ENCODE data around the gene CALR3. TPM values are rescaled to one million over a fixed set of nuclear protein-coding genes. Genes with fewer than 3 reads are reported as not detected.

The CALR3 gene
- total RNA-seq, 1 donor = not detected

DNA sequence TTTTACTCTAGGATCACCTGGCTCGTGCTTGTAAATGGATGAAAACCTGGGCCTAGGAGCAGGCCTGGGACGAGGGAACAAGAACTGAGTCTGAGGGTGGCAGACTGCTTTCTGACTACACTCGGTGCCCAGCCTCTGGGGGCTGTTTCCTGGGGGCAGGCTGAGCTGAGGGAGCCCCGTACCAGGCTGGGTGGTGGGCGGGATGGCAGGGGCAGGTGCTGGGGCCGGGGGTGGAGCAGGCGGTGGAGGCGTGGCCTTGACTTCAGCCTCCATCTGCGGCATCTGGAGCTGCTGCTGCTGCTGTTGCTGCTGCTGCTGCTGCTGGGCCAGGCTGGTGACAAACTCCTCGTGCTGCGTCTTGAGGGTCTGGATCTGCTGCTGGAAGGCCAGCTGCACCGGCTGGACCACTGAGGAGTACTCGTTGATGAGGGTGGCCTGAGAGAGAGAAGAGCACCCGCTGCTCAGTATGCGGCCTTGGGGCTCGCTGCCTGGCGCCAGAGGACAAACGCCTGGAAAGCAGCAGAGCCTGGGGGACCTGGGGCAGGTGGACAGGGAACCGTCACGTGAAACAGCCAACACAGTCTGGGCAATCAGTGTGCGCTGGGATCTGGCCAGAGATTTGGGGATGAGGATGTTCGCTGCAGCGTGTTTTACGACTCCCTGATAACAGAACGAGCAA is 33.6 kb upstream of the CALR3 start:
- Histone ChIP-seq H3K9me3 (ENCODE audit: low read depth, low read length) (no peaks in the 10 kb centered on the region), H3K27me3 (ENCODE audit: insufficient read depth, low read length) (no peaks in the 10 kb centered on the region), H3K4me3 (ENCODE audit: low read length) (no peak overlapping the region), H3K4me1 (ENCODE audit: insufficient read depth, low read length) (no peaks in the 10 kb centered on the region)

DNA sequence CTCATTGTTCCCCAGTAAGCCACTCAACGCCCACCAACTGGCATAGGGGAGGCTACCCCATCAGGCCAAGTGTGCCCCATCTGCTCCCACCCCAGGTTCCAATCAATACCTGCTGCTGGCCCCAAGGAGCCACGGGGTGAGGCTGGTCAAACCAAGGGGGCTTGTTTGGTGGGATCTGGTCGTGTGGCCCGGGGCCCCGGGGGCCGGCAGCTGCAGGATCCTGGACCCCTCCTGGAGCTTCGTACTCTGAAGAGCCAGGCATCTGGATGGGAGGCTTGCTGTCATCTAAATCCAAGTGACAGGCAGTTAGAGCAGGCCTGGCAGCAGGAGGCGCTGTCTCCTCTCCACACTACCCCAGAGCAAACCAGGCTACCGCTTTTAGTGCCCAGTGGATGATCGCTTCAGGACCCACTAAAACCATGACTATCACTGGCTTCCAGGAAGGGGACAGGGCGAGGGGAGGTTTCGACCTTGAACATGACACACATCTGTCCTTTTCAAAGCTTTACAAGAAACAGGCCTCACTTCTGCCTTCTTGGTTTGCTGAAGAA is 32.1 kb upstream of the CALR3 start:
- Histone ChIP-seq H3K4me1 (ENCODE audit: insufficient read depth, low read length) (no peaks in the 10 kb centered on the region), H3K9me3 (ENCODE audit: low read depth, low read length) (no peaks in the 10 kb centered on the region), H3K27me3 (ENCODE audit: insufficient read depth, low read length) (no peaks in the 10 kb centered on the region), H3K4me3 (ENCODE audit: low read length) (no peak overlapping the region)

DNA sequence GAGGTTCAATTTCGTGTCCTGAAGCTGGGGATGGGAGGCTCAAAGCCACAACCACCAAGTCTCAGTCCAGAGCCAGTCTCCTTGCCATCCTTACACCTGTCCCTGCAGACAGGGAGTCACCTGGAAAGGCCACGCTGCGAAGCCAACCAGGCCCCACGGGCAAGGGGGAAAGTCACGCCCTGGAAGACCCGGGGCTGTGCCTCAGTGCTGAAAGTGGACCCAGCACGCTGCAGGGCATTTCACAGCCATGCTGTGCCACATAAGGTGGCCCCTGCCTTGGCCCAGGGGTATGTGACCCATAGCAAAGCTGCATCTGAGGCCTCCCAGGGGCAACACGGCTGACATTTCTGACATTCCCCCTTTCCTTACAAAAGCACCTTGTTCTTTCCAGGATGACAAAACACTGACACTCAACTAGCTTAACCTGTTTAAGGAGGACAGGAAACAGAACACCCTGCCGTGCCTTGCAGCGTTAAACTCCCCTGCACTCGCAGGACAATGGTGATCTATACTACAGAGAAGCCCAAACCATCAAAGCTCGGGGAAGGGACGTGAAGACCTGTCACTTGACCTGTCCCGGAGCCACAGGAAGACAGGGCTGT is 31.5 kb upstream of the CALR3 start:
- no peaks in the 10 kb centered on the region for H3K27me3 ChIP-seq (ENCODE audit: insufficient read depth, low read length)
- H3K4me3 ChIP-seq (ENCODE audit: low read length) = no peak overlapping the region
- no peaks in the 10 kb centered on the region for H3K4me1 ChIP-seq (ENCODE audit: insufficient read depth, low read length)
- no peaks in the 10 kb centered on the region for H3K9me3 ChIP-seq (ENCODE audit: low read depth, low read length)

DNA sequence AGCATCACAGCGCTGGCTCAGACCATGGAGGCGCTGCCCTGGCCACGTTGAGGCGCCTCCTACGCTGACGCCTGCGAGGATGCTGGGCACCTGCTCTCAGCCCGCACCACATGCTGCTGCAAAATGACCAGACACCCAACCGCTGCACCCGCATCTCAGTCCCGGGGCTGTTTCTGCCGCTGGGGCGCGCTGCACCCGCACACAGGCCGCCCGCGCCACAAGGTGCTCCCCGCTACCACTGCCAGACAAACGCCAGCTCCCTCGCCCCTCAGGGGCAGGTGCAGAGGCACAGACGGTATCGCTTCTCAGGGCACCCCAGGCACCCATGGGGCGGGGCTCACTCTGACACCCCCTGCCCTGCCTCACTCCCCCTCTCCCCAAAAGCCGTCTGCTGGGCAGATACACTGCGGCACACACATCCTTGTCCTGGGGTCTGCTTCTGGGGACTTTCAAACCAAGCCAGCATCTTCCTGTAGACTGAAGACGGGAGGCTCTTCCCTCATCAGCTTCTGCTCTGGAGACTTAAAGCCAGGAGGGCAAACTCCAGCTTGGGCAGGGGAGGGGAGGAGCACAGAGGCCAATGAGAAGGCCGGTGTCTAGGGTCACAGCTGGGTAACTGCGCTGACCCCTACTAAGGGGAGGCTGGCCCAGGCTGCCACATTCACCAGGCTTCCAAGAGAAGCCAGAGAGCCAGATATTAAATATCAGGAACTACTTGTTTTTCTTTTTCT is 29.9 kb upstream of the CALR3 start:
- no peaks in the 10 kb centered on the region for H3K27me3 ChIP-seq (ENCODE audit: insufficient read depth, low read length)
- H3K4me3 ChIP-seq (ENCODE audit: low read length) = no peak overlapping the region
- no peaks in the 10 kb centered on the region for H3K4me1 ChIP-seq (ENCODE audit: insufficient read depth, low read length)
- no peaks in the 10 kb centered on the region for H3K9me3 ChIP-seq (ENCODE audit: low read depth, low read length)

DNA sequence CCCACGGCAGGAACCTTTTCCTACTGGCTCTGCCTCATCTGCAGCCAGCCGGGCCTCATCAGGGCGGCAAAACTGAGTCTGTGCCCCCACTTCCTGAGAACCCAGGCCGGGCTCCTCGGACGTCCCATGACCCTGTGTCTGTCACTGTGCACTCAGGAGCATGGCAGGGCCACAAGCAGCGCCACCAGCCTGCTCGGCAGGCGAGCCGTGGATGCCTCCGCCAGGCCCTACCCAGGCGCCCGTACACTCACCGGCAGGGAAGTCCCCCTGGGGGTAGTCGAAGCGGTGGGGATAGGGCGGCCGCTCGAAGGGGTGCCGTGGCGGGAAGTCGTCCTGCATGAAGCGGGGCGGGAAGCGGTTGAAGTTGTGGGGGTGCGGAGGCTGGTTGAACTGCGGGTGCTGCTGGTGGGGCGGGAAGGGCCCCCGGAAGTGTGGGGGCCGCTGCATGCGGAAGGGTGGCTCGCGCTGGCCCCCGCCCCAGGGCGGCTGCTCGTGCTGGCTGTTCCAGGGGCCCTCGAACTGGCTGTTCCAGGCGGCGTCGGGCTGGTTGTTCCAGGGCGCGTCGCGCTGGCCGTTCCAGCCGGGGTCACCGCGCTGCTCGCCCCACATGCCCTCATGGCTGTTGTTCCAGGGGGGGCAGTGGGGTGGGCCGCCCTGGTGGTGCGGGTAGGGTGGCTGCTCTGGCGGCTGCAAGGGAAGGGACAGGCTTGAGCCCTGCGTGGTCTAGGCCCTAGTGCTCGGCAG is 29.2 kb upstream of the CALR3 start:
- Histone ChIP-seq H3K4me1 (ENCODE audit: insufficient read depth, low read length) (no peaks in the 10 kb centered on the region), H3K9me3 (ENCODE audit: low read depth, low read length) (no peaks in the 10 kb centered on the region), H3K27me3 (ENCODE audit: insufficient read depth, low read length) (no peaks in the 10 kb centered on the region), H3K4me3 (ENCODE audit: low read length) (no peak overlapping the region)

DNA sequence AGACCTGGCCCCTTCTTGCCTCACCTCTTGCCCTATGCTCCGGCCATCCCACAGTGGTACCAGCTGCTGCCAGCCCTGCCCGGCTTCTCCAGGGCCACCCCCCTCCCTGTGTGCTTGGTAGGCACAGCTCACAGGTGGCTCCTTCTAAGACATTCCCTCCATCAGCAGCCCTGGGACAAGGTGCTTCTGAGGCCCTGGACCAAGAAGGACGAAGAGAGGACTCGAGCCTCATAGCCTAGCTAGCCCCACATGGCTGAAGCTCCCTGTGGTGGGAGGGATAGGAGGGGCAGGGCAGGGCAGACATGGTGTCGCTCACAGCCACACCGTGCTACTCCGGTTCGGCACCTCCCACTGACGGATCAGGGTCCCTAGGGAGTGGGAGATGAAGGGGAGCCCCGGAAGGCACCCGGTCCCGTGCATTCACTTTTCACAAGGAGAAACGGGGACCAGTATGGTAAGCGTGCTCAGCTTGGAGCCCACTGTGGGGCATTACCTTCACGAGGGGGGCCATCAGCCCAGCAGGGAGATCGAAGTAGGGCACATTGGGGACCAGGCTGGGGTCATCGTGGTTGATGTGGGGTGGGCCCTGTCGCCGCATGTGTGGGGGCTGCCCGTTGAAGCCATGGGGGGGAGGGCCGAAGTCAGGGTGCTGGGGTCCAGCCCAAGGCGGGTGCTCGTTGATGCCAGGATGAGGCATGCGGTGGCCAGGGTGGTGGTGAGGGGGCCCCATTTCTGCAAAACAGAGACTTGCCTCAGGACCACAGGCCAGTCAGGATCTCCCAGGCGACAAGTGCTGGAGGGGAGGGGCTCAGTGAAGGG is 26.8 kb upstream of the CALR3 start:
- Histone ChIP-seq H3K4me3 (ENCODE audit: low read length) (no peak overlapping the region), H3K27me3 (ENCODE audit: insufficient read depth, low read length) (no peaks in the 10 kb centered on the region), H3K4me1 (ENCODE audit: insufficient read depth, low read length) (no peaks in the 10 kb centered on the region)

DNA sequence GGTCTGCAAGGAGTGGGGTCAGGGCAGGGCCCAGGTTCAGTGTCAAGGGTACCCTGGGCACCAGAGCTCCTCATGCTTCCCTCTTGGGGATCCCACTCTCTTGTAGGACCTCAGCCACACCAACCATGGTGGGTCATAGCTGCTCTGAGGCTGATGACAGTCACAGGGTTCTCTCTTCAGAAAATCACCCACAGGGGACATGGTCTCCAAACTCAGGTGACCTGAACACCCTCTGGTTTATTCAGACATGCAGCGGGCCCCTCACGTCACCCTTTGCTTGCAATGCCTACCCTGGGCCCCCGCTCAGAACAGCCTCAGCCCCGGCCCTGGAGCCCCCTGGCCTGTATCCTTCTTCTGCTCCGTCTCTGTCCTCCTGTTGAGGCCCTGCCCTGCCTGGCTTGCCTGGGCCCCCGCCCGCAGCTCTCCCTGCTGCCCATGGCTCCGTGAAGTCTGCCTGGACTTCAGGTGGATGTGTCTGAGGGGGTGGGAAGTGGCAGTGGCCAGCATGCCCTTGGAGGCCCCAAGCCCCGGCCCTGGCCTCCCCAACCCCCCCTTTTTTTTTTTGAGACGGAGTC is 25.8 kb upstream of the CALR3 start:
- no peaks in the 10 kb centered on the region for H3K4me1 ChIP-seq (ENCODE audit: insufficient read depth, low read length)
- no peaks in the 10 kb centered on the region for H3K27me3 ChIP-seq (ENCODE audit: insufficient read depth, low read length)
- no peak overlapping the region for H3K4me3 ChIP-seq (ENCODE audit: low read length)
- H3K9me3 ChIP-seq (ENCODE audit: low read depth, low read length) = no peaks in the 10 kb centered on the region

More for the DNA sequence above, 26.8 kb upstream of the CALR3 start:
- H3K9me3 ChIP-seq (ENCODE audit: low read depth, low read length) = no peaks in the 10 kb centered on the region

DNA sequence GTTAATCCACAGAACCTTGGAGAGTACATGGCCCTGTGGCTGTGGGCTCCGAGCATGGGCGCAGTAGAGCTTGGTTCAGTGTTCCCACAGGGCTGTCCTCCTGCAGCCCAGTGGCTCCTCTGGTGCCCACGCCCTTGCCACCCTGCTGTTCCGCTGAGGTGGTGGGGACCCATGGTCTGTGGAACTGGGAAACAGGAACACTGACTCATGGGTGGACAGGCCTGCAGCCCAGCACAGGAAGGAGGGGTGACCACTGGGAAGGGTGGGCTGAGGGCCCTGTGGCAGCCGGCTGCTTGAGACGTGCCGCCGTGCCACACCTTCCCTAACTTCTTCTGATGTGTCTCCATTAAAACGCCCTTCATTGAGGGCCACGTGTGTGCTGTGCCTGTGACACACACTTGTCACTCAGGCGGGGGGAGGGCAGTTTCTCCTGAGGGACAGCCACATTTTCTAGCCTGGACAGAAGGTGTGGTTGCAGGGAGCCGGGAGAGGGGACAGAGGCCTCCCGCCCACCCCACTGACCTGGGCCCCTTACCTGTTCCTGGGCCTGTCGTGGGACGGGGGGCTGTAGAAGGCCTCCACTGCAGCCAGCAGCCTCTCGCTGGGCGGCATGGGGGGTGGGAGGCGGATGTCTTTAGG is 25.1 kb upstream of the CALR3 start:
- Histone ChIP-seq H3K27me3 (ENCODE audit: insufficient read depth, low read length) (no peaks in the 10 kb centered on the region), H3K4me3 (ENCODE audit: low read length) (no peak overlapping the region), H3K9me3 (ENCODE audit: low read depth, low read length) (no peaks in the 10 kb centered on the region), H3K4me1 (ENCODE audit: insufficient read depth, low read length) (no peaks in the 10 kb centered on the region)

DNA sequence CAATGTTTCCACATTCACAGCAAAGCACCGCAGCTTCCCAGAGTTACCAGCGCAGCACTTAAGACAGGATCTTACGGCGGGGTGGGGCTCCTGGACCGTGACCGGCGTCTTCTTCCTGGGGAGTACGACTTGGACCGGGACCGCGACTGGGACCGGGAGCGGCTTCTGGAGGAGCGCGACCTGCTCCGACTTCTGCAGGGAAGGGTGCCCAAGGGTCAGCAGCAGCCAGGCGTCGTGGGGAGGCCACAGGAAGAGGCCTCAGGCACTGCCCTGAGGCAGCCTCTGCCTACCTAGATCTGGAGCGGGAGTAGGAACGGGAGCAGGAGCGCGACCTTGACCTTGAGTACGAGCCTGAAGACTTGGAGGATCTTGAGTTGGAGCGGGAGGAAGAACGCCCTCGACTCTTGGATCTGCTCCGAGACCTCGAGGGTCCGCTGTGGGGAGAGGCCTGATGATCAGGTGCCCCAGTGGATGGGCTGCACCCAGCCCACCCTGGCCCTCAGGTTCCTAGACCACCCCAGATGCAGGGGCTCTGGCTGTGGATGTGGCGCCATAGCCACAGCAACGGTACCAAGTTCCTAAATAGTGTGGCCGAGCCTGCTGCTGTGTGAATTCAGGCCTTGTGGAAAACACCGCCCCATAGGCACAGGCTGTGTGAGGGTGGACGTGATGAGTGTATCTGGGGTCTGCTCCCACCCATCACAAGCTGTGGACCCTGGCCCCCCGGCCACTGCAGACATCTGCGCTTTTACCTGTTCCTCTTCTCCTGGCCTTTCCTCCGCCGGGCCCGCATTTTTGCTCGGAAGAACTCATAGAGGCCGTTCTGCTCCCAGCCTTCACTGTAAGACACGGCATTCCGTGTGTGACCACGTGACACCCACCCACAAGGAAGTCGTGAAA is 24.4 kb upstream of the CALR3 start:
- H3K4me1 ChIP-seq (ENCODE audit: insufficient read depth, low read length) = no peaks in the 10 kb centered on the region
- H3K27me3 ChIP-seq (ENCODE audit: insufficient read depth, low read length) = no peaks in the 10 kb centered on the region
- no peaks in the 10 kb centered on the region for H3K9me3 ChIP-seq (ENCODE audit: low read depth, low read length)
- no peak overlapping the region for H3K4me3 ChIP-seq (ENCODE audit: low read length)

DNA sequence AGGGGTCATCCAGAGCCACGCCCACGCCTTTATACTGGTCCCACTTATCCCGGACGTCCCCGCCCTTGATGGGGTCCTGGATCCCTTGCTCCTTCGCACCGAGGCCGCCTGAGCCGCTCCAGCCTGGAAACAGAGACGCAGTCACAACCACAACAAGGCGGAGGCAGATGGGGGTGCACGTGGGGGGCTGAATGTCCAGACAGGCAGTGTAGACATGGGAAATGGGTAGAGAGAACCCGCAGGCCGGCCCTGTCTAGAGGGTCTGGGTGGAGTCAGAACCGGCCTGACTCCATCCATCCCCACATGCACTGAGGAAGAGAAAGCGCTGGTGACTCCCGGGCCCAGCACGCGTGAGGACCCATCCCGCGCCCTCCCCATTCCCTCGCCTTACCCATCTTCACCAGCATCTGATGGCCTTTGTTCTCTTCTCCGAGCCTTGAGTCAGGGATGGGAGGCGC is 23.3 kb upstream of the CALR3 start:
- no peak overlapping the region for H3K4me3 ChIP-seq (ENCODE audit: low read length)
- no peaks in the 10 kb centered on the region for H3K27me3 ChIP-seq (ENCODE audit: insufficient read depth, low read length)
- no peaks in the 10 kb centered on the region for H3K9me3 ChIP-seq (ENCODE audit: low read depth, low read length)
- H3K4me1 ChIP-seq (ENCODE audit: insufficient read depth, low read length) = no peaks in the 10 kb centered on the region

DNA sequence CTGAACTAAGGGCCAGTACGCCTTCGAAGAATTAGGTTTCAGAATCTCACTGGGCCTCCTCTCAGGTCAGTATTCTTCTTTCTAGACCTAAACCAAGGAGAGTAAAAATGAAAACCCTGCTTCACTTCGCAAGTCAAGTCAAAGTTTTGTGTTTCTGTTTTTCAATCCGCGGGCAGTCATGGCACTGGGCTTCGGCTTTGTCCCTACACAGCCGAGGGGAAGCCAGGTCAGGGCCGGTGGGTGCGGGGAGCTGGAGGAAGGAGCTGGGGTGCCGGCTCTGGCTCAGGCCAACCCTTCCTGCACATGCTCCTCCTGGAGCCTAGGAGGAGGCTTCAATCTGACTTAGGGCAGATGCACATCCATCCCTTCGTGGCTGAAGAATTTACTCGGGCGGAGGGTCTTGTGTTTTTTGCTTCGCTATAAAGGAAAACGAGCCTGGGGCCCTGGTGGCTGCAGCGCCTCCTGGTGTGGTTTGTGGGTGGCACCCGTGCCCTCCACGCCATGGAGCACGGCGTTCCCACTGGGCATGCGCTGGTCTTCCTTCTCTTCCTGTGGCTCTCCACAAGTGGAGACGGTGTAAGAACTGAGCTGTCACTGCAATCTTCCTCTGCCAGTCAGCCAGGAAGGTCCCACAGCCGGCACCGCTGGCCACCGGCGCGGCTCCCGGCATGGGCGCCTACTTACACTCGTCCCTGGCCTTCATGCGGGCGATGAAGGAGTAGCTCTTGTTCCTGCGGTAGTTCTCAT is 22.7 kb upstream of the CALR3 start:
- H3K4me1 ChIP-seq (ENCODE audit: insufficient read depth, low read length) = no peaks in the 10 kb centered on the region
- H3K4me3 ChIP-seq (ENCODE audit: low read length) = no peak overlapping the region
- H3K9me3 ChIP-seq (ENCODE audit: low read depth, low read length) = no peaks in the 10 kb centered on the region
- no peaks in the 10 kb centered on the region for H3K27me3 ChIP-seq (ENCODE audit: insufficient read depth, low read length)

DNA sequence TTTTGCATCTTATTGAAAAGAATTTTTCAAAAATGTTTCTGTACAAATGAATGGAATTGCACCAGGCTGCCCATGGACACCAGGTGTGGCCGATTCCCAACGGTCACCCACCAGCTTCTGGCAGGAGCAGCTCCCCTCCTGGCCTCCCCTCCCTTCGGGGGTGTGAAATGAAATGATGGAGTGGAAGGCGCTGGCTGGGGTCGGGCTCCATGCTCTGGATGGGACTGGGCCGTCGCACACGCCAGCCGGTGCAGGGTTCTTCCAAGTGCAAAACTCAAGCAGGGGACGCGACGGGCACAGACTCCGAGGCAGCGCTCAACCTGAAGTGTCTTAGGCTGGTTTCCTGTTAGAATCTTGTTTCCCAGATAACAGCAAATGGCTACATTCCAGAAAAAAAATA is 22.1 kb upstream of the CALR3 start:
- Histone ChIP-seq H3K27me3 (ENCODE audit: insufficient read depth, low read length) (no peaks in the 10 kb centered on the region), H3K4me3 (ENCODE audit: low read length) (no peak overlapping the region), H3K4me1 (ENCODE audit: insufficient read depth, low read length) (no peaks in the 10 kb centered on the region), H3K9me3 (ENCODE audit: low read depth, low read length) (no peaks in the 10 kb centered on the region)
